Sigmoid colon (tissue), 7 donors: ENCODE results near the gene R3HDM2. TPM values are rescaled to one million over a fixed set of nuclear protein-coding genes. Genes with fewer than 3 reads are reported as not detected.

Source experiments
- DNase-seq: peaks from one replicate; pipeline ENCODE4 v3.0.0-alpha.2; 2019
- H3K27ac ChIP-seq, 4 donors: fragments of 200-600 bp; sonication (generic); one replicate each; pipeline ENCODE4 v1.5.1; 2016 to 2019; ENCODE audit warnings: mild to moderate bottlenecking in 1 of 4
- H3K27me3 ChIP-seq, 3 donors: fragments of 200-600 bp; sonication (generic); one replicate each; pipeline ENCODE4 v1.5.1; 2019; ENCODE audit warnings: mild to moderate bottlenecking in 1 of 3
- H3K36me3 ChIP-seq, 4 donors: fragments of 200-600 bp; sonication (generic); one replicate each; pipeline ENCODE4 v1.5.1; 2016 to 2019
- H3K4me1 ChIP-seq, 4 donors: fragments of 200-600 bp; sonication (generic); one replicate each; pipeline ENCODE4 v1.5.1; 2017 to 2019
- H3K4me3 ChIP-seq, 4 donors: fragments of 200-600 bp; sonication (generic); one replicate each; pipeline ENCODE4 v1.5.1; 2017 to 2019; ENCODE audit warnings: mild to moderate bottlenecking in 2 of 4, moderate library complexity in 1 of 4
- H3K9me3 ChIP-seq, 4 donors: fragments of 200-600 bp in 3 of 4; sonication (generic) in 3 of 4; one replicate each; pipeline versions ENCODE4 v1.5.1 to v1.6.1; 2013 to 2019
- EP300 ChIP-seq, 4 donors: sonication (generic); formaldehyde crosslinking; IDR thresholded peaks; one replicate each; pipeline ENCODE4 v1.6.1; 2017; ENCODE audit warnings: antibody characterized with exemption in 4 of 4
- POLR2A ChIP-seq, 2 donors: fragments of 450-650 bp; IDR thresholded peaks; one replicate each; pipeline ENCODE4 v1.6.1; 2016; ENCODE audit warnings: antibody characterized with exemption in 2 of 2, mild to moderate bottlenecking in 2 of 2, moderate library complexity in 2 of 2
- POLR2AphosphoS5 ChIP-seq, 4 donors: sonication (generic); formaldehyde crosslinking; IDR thresholded peaks; one replicate each; pipeline ENCODE4 v1.6.1; 2017; ENCODE audit warnings: antibody characterized with exemption in 4 of 4
- WGBS, 2 donors: extraction: QIAGEN DNeasy Blood & Tissue Kit; methylation state at CpG; one replicate each; pipeline ENCODE4 v1.1.7; 2013; 5-methylcytosine and 5-hydroxymethylcytosine counted together
- intact Hi-C: fragments of 100-400 bp; cut with DNase I; formaldehyde crosslinking; loops from one replicate; pipeline ENCODE4 v1.15.1; 2023
- polyA plus RNA-seq, 3 donors: library from polyadenylated mRNA; stranded (reverse); fragments of 200-250 nt; gene quantifications; one replicate each; pipeline ENCODE4 v1.2.3, GENCODE V29; 2013
- total RNA-seq, 4 donors: library from RNA; depleted of rRNA; stranded (reverse); fragments of >200 nt; gene quantifications; one replicate each; pipeline ENCODE4 v1.1.0, GENCODE V29; 2016
- TF ChIP-seq, protein P1 (sequence below), 4 experiments: fragments of 450-650 bp in 3 of 4; fragments of 200-600 bp in 1 of 4; IDR thresholded peaks; one replicate each; pipeline ENCODE4 v1.5.1; 2016 to 2019; ENCODE audit warnings: antibody characterized with exemption in 4 of 4, mild to moderate bottlenecking in 3 of 4, moderate library complexity in 2 of 4
- donor health status: healthy with polysubstance abuse.
- donor health status: Bipolar disorder and iron deficiency.
- donor health status: healthy.

Gene R3HDM2
- total and polyA plus RNA-seq, 7 donors, result 10.9 to 37.7 (median 28.3) TPM

DNA sequence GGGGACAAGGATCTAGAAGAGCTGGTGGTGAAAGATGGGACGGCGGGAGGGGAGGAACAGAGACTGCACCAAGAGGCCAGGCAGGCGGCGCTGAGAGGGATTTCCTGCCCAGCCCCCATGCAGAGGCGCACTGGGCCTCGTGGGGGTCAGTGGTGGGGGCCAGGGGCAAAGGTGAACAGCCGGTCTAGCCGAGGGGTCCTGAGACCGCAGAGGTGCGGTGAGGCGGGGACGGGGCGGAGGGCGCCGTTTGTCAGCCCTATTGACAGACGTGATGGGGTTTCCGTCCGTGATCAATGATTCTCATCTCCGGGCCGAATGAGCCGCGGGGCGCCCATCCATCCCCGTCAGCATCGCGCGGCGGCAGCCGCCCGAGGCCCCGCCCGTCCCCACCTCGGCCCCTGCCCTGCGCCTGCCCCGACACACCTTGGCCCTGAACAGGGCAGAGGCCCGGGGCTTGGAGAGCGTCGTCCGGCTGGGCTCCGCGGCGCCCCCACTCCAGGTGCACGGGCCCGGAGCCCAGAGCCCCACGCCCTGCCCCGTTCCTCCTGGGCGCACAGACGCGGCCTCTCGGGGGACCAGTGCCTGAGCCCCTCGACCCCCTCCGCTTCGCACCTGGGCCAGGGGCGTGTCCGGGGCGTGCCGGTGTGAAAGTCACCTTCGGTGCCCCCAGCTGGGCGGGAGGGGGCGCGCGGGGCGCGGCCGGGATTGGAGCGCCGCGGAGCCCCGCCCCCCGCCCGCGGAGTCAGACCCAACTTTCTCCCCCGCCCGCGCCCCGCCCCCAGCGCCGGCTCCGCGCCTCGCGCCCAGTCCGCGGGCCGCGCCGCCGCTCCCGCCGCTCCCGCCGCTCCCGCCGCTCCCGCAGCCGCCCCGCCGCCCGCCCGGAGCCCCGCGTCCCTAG lies 214.6 kb downstream of the R3HDM2 start, which contains the start of gene NXPH4:
Gene NXPH4 (plus strand): TSS at position 781 of the 898 bp plus-strand sequence. CDS start 176 bp downstream, outside the sequence.
- Histone ChIP-seq H3K9me3 (no peaks in the 10 kb centered on the region), H3K4me1 (peaks cover 0 to 38% (median 28%) of the 10 kb centered on the region in 4 donors), H3K4me3 (peak within 1 kb of the TSS in 3 of 4 donors; percentile 22 to 48 (median 45)), H3K36me3 (peaks cover 0 to 17% (median 6%) of the 10 kb centered on the region in 4 donors), H3K27me3 (peaks cover 54 to 77% (median 66%) of the 10 kb centered on the region in 3 donors), H3K27ac (no peak within 1 kb of the TSS)
- TF ChIP-seq POLR2AphosphoS5 (IDR thresholded peaks at IDR 0.05) (no peak), EP300 (IDR thresholded peaks at IDR 0.05) (no peak)
- 1% methylated on average over 102 of the region's 102 CpGs for WGBS, 2 donors
- intact Hi-C loops, result no loop called here
- no peak for DNase-seq

DNA sequence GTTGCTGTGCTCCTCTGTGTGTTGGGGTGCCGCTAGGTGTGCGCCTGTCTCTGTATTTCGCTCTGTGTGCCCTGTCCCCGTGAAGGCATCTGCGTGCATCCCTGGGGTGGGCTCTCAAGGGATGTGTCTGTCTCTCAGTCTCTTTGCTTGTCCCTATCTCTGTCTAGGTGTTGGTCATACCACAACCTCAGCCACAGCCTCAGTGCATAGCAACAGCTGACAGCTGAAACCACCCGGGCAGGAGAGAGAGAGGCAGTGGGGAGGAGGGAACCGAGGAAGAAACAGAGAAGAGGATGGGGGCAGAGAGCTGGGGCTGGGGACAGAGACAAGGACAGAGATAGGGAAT lies 215.2 kb downstream of the R3HDM2 start:
- DNase-seq, result no peak
- peaks cover 0 to 23% (median 10%) of the 10 kb centered on the region in 4 donors for H3K36me3 ChIP-seq
- H3K27ac ChIP-seq, result no peak overlapping the region
- 14 to 17% methylated on average over 7 of the region's 7 CpGs for WGBS, 2 donors
- H3K4me1 ChIP-seq, result peaks cover 0 to 38% (median 28%) of the 10 kb centered on the region in 4 donors
- H3K27me3 ChIP-seq, result peaks cover 50 to 71% (median 60%) of the 10 kb centered on the region in 3 donors
- intact Hi-C loops, result no loop called here
- H3K9me3 ChIP-seq, result no peaks in the 10 kb centered on the region
- TF ChIP-seq POLR2AphosphoS5 (IDR thresholded peaks at IDR 0.05) (no peak), EP300 (IDR thresholded peaks at IDR 0.05) (no peak), POLR2A (IDR thresholded peaks at IDR 0.05) (no peak)
- TF ChIP-seq, protein P1, sequence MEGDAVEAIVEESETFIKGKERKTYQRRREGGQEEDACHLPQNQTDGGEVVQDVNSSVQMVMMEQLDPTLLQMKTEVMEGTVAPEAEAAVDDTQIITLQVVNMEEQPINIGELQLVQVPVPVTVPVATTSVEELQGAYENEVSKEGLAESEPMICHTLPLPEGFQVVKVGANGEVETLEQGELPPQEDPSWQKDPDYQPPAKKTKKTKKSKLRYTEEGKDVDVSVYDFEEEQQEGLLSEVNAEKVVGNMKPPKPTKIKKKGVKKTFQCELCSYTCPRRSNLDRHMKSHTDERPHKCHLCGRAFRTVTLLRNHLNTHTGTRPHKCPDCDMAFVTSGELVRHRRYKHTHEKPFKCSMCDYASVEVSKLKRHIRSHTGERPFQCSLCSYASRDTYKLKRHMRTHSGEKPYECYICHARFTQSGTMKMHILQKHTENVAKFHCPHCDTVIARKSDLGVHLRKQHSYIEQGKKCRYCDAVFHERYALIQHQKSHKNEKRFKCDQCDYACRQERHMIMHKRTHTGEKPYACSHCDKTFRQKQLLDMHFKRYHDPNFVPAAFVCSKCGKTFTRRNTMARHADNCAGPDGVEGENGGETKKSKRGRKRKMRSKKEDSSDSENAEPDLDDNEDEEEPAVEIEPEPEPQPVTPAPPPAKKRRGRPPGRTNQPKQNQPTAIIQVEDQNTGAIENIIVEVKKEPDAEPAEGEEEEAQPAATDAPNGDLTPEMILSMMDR (IDR thresholded peaks at IDR 0.05), result no peak
- no peak overlapping the region for H3K4me3 ChIP-seq

DNA sequence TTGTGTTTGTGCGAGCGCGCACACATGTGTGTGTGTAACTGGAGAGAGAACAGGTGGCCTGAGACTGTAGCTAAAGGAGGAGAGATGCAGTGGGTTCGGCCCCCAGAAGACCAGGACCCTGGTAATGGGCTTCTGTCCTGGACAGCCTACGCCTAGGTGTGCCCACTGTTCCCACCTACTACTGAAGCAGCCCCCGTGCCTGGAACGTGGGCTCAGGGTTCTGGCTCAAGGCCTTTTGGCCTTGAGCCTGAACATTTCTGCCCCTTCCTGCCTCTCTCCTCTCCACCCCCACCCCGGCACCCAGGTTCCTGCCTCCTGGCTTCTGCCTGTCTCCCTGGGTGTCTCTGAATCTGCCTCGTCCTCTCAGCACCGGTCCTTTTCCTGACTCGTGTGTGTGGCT lies 215.8 kb downstream of the R3HDM2 start:
- intact Hi-C loops, result no loop called here
- H3K27me3 ChIP-seq, result peaks cover 46 to 65% (median 54%) of the 10 kb centered on the region in 3 donors

DNA sequence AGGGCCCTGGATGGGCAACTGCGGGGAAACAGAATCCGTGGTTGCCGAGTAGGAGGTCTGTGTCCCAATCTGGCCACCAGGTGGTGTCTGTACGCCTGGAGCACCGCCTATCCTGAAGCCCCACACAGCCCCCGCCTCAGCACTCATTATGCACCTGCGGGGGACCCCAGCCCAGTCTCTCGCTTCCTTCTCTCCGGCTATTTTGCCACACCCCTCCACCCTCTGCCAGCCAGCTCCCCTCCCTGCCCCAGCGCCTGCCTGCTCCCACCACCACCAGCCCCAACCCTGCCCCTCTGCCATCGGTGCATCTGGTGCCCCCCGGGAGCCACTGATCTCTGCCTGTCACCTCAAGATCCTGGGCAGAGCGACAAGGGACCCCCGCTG lies 216.5 kb downstream of the R3HDM2 start:
- DNase-seq, result no peak
- peaks cover 0 to 32% (median 28%) of the 10 kb centered on the region in 4 donors for H3K4me1 ChIP-seq

More for the DNA sequence above, 215.8 kb downstream of the R3HDM2 start:
- 32 to 37% methylated on average over 11 of the region's 11 CpGs for WGBS, 2 donors
- Histone ChIP-seq H3K27ac (no peak overlapping the region), H3K4me1 (peaks cover 0 to 34% (median 28%) of the 10 kb centered on the region in 4 donors), H3K9me3 (no peaks in the 10 kb centered on the region), H3K36me3 (peaks cover 0 to 29% (median 16%) of the 10 kb centered on the region in 4 donors), H3K4me3 (no peak overlapping the region)
- TF ChIP-seq POLR2AphosphoS5 (IDR thresholded peaks at IDR 0.05), result no peak
- TF ChIP-seq, protein P1 (IDR thresholded peaks at IDR 0.05), result no peak
- TF ChIP-seq EP300 (IDR thresholded peaks at IDR 0.05), result no peak
- TF ChIP-seq POLR2A (IDR thresholded peaks at IDR 0.05), result no peak
- DNase-seq, result no peak

More for the DNA sequence above, 216.5 kb downstream of the R3HDM2 start:
- no peak overlapping the region for H3K27ac ChIP-seq
- intact Hi-C loops, result loop anchor here (1.0 kb wide), 1 partner anchor 25 kb away; no protein-coding TSS in a partner anchor
- no peak for TF ChIP-seq POLR2A (IDR thresholded peaks at IDR 0.05)
- TF ChIP-seq, protein P1 (IDR thresholded peaks at IDR 0.05), result peak; percentile 32 to 67 (median 62)
- peak in 2 of 4 donors; percentile 23 to 25 for TF ChIP-seq POLR2AphosphoS5 (IDR thresholded peaks at IDR 0.05)
- peaks cover 41 to 58% (median 47%) of the 10 kb centered on the region in 3 donors for H3K27me3 ChIP-seq
- H3K4me3 ChIP-seq, result no peak overlapping the region
- H3K9me3 ChIP-seq, result no peaks in the 10 kb centered on the region
- peaks cover 0 to 35% (median 22%) of the 10 kb centered on the region in 4 donors for H3K36me3 ChIP-seq
- 3% methylated on average over 14 of the region's 14 CpGs for WGBS, 2 donors
